Measurements from ENCODE around the gene TNKS1BP1. TPM values are rescaled to one million over a fixed set of nuclear protein-coding genes. Genes with fewer than 3 reads are reported as not detected.

Gene TNKS1BP1
- total RNA-seq, 1 experiment from 2014 or later, result 94.6 TPM

GRCh38 chr11:57341250-57341808 is 16.6 kb upstream of the TNKS1BP1 start:
- Histone ChIP-seq H3K36me3 (ENCODE audit: control insufficient read depth, insufficient read depth, low read length) (no peaks in the 10 kb centered on the region), H3K9me3 (ENCODE audit: control insufficient read depth, insufficient read depth, low read depth, low read length) (no peaks in the 10 kb centered on the region), H3K27ac (ENCODE audit: low read length) (no peak overlapping the region), H3K4me1 (ENCODE audit: control insufficient read depth, insufficient read depth, low read length) (peaks cover 3% of the 10 kb centered on the region), H3K27me3 (ENCODE audit: control insufficient read depth, insufficient read depth, low read length) (no peaks in the 10 kb centered on the region), H3K4me3 (ENCODE audit: low read depth in 2 of 2, low read length in 2 of 2) (no peak overlapping the region)
- ChIA-PET CTCF (no interaction called here), POLR2A (no interaction called here)
- no TSS peak for BruUV-seq (replicated peaks)
- intact Hi-C loops (cut with micrococcal nuclease; ENCODE audit: unreplicated experiment), result loop anchor here (10.0 kb wide), 1 partner anchor 223 kb away; the partner anchor contains the start of gene UBE2L6
- in situ Hi-C loops (cut with HindIII; ENCODE audit: low pct_unique_long_range_greater_than_20kb, low sequenced_read_pairs), result no loop called here
- DNase-seq (ENCODE audit: low read depth, low spot score) (no peak), ATAC-seq (no peak)
- TF ChIP-seq SIN3A (IDR thresholded peaks at IDR 0.05; ENCODE audit: borderline replicate concordance, insufficient read depth, low read depth, low read length), result no peak
- TF ChIP-seq, protein P1, sequence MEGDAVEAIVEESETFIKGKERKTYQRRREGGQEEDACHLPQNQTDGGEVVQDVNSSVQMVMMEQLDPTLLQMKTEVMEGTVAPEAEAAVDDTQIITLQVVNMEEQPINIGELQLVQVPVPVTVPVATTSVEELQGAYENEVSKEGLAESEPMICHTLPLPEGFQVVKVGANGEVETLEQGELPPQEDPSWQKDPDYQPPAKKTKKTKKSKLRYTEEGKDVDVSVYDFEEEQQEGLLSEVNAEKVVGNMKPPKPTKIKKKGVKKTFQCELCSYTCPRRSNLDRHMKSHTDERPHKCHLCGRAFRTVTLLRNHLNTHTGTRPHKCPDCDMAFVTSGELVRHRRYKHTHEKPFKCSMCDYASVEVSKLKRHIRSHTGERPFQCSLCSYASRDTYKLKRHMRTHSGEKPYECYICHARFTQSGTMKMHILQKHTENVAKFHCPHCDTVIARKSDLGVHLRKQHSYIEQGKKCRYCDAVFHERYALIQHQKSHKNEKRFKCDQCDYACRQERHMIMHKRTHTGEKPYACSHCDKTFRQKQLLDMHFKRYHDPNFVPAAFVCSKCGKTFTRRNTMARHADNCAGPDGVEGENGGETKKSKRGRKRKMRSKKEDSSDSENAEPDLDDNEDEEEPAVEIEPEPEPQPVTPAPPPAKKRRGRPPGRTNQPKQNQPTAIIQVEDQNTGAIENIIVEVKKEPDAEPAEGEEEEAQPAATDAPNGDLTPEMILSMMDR (IDR thresholded peaks at IDR 0.05), result no peak
- no peak for TF ChIP-seq REST (IDR thresholded peaks at IDR 0.05; ENCODE audit: insufficient read depth in 1 of 2, low read depth in 2 of 2, low read length in 1 of 2)
- no peak for TF ChIP-seq TCF7L2 (IDR thresholded peaks at IDR 0.05; ENCODE audit: low read depth, low read length)
- no peak for TF ChIP-seq POLR2AphosphoS5 (IDR thresholded peaks at IDR 0.05; ENCODE audit: low read depth, low read length)

DNA sequence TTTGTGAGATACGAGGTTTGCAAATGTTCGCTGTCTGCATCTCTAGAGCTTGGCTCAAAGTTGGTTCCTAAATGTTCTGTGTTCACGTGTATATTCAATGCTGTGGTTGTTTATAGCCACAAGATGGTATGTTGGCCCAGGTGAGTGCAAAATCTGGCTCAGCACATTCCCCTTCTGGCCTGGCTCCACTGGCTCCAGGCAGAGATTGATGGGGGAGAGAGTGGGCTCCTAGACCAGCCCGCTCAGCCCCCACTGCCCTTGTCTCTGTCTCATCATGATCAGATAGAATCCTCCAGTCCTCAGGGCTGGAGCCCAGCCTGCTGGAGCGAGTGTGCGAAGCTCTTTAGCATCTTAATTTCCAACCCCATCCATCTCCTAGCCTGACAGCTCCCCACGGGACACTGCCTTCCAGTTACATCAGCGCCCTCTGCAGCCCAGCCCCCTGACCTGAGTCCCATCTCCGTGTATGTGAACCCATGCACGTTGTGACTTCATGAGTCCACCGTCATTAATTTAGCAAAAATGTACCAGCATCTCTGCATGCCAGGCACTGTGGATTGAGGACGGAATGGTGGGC is 15.4 kb upstream of the TNKS1BP1 start:
- H3K36me3 ChIP-seq (ENCODE audit: control insufficient read depth, insufficient read depth, low read length), result no peaks in the 10 kb centered on the region; the same call in 1 of the 2 replicates
- no peaks in the 10 kb centered on the region for H3K27me3 ChIP-seq (ENCODE audit: control insufficient read depth, insufficient read depth, low read length)
- H3K4me3 ChIP-seq (ENCODE audit: low read depth in 2 of 2, low read length in 2 of 2), result no peak overlapping the region
- no peak overlapping the region for H3K27ac ChIP-seq (ENCODE audit: low read length)
- in situ Hi-C loops (cut with HindIII; ENCODE audit: low pct_unique_long_range_greater_than_20kb, low sequenced_read_pairs), result no loop called here
- no peak for ATAC-seq
- DNase-seq (ENCODE audit: low read depth, low spot score), result no peak
- intact Hi-C loops (cut with micrococcal nuclease; ENCODE audit: unreplicated experiment), result loop anchor here (10.0 kb wide), 1 partner anchor 225 kb away; the partner anchor contains the start of gene UBE2L6
- no TSS peak for BruUV-seq (replicated peaks)
- H3K9me3 ChIP-seq (ENCODE audit: control insufficient read depth, insufficient read depth, low read depth, low read length), result no peaks in the 10 kb centered on the region
- peaks cover 6% of the 10 kb centered on the region for H3K4me1 ChIP-seq (ENCODE audit: control insufficient read depth, insufficient read depth, low read length)
- ChIA-PET POLR2A (no interaction called here), CTCF (no interaction called here)
- TF ChIP-seq, protein P1 (IDR thresholded peaks at IDR 0.05), result peak; percentile 35; the same call in 1 of the 2 replicates
- TF ChIP-seq SIN3A (IDR thresholded peaks at IDR 0.05; ENCODE audit: borderline replicate concordance, insufficient read depth, low read depth, low read length) (no peak), POLR2AphosphoS5 (IDR thresholded peaks at IDR 0.05; ENCODE audit: low read depth, low read length) (no peak)
